Skin epidermis (tissue), 12 donors: ENCODE results near the gene SORCS2.
"Not testable (repeated sequence)": the region's sequence is repeated elsewhere in the genome, so short reads cannot be mapped to it uniquely, and the experiment has no call there.

Experiments
- H3K27ac ChIP-seq, 21 experiments: fragments of 200-600 bp; sonication (generic) in 11 of 21; one replicate each; pipeline ENCODE4 v1.5.0; 2020; ENCODE audit warnings: mild to moderate bottlenecking in 3 of 21, inconsistent platforms in 2 of 21, moderate library complexity in 2 of 21
- H3K4me3 ChIP-seq, 7 experiments: fragments of 200-600 bp; sonication (generic) in 2 of 7; one replicate each; pipeline ENCODE4 v1.5.0; 2020; ENCODE audit warnings: inconsistent platforms in 2 of 7, mild to moderate bottlenecking in 2 of 7, moderate library complexity in 1 of 7

Gene SORCS2

GRCh38 chr4:7436256-7436655 lies 243.9 kb downstream of the SORCS2 start:
- no peak overlapping the region for H3K4me3 ChIP-seq
- H3K27ac ChIP-seq, result no peak overlapping the region

- H3K27ac ChIP-seq, result no peak overlapping the region
- H3K4me3 ChIP-seq, result no peak overlapping the region
Observed at GRCh38 chr4:7439699-7440098, 247.4 kb downstream of the SORCS2 start.

GRCh38 chr4:7441201-7441600 lies 248.9 kb downstream of the SORCS2 start:
- H3K27ac ChIP-seq, result peak overlapping the region in 1 of 21 experiments; percentile 29
- no peak overlapping the region for H3K4me3 ChIP-seq

- no peak overlapping the region for H3K27ac ChIP-seq
- H3K4me3 ChIP-seq, result no peak overlapping the region
Observed at GRCh38 chr4:7442574-7443162, 250.3 kb downstream of the SORCS2 start.

- no peak overlapping the region for H3K4me3 ChIP-seq
Observed at GRCh38 chr4:7444314-7444713, 252.0 kb downstream of the SORCS2 start.

GRCh38 chr4:7444731-7445130 lies 252.4 kb downstream of the SORCS2 start:
- H3K4me3 ChIP-seq, result no peak overlapping the region
- H3K27ac ChIP-seq, result no peak overlapping the region

More at GRCh38 chr4:7444314-7444713, 252.0 kb downstream of the SORCS2 start:
- H3K27ac ChIP-seq, result no peak overlapping the region

- no peak overlapping the region for H3K27ac ChIP-seq
Observed at GRCh38 chr4:7447236-7447635, 254.9 kb downstream of the SORCS2 start.

GRCh38 chr4:7448036-7448435 lies 255.7 kb downstream of the SORCS2 start:
- no peak overlapping the region for H3K4me3 ChIP-seq
- no peak overlapping the region for H3K27ac ChIP-seq

More at GRCh38 chr4:7447236-7447635, 254.9 kb downstream of the SORCS2 start:
- H3K4me3 ChIP-seq, result no peak overlapping the region

- H3K27ac ChIP-seq, result no peak overlapping the region
- no peak overlapping the region for H3K4me3 ChIP-seq
Observed at GRCh38 chr4:7450775-7451433, 258.6 kb downstream of the SORCS2 start.

- no peak overlapping the region for H3K4me3 ChIP-seq
- no peak overlapping the region for H3K27ac ChIP-seq
Observed at GRCh38 chr4:7451434-7451789, 259.1 kb downstream of the SORCS2 start.

GRCh38 chr4:7451800-7452199 lies 259.5 kb downstream of the SORCS2 start:
- Histone ChIP-seq H3K4me3 (no peak overlapping the region), H3K27ac (no peak overlapping the region)

- not testable (repeated sequence) for H3K27ac ChIP-seq, H3K4me3 ChIP-seq
Observed at GRCh38 chr4:7452802-7453201, 260.5 kb downstream of the SORCS2 start.

GRCh38 chr4:7457201-7458065 lies 265.1 kb downstream of the SORCS2 start:
- no peak overlapping the region for H3K27ac ChIP-seq
- H3K4me3 ChIP-seq, result no peak overlapping the region

GRCh38 chr4:7458066-7458425 lies 265.7 kb downstream of the SORCS2 start:
- no peak overlapping the region for H3K27ac ChIP-seq
- no peak overlapping the region for H3K4me3 ChIP-seq

GRCh38 chr4:7458477-7458876 lies 266.1 kb downstream of the SORCS2 start:
- no peak overlapping the region for H3K27ac ChIP-seq

GRCh38 chr4:7459471-7459870 lies 267.1 kb downstream of the SORCS2 start:
- H3K27ac ChIP-seq, result no peak overlapping the region
- H3K4me3 ChIP-seq, result no peak overlapping the region

More at GRCh38 chr4:7458477-7458876, 266.1 kb downstream of the SORCS2 start:
- no peak overlapping the region for H3K4me3 ChIP-seq

- Histone ChIP-seq H3K4me3 (no peak overlapping the region), H3K27ac (no peak overlapping the region)
Observed at GRCh38 chr4:7460566-7460965, 268.2 kb downstream of the SORCS2 start.

- no peak overlapping the region for H3K4me3 ChIP-seq
- no peak overlapping the region for H3K27ac ChIP-seq
Observed at GRCh38 chr4:7461230-7461629, 268.9 kb downstream of the SORCS2 start.

GRCh38 chr4:7462509-7462971 lies 270.2 kb downstream of the SORCS2 start:
- no peak overlapping the region for H3K4me3 ChIP-seq

GRCh38 chr4:7463566-7464258 lies 271.4 kb downstream of the SORCS2 start:
- H3K27ac ChIP-seq, result no peak overlapping the region
- H3K4me3 ChIP-seq, result no peak overlapping the region

More at GRCh38 chr4:7462509-7462971, 270.2 kb downstream of the SORCS2 start:
- no peak overlapping the region for H3K27ac ChIP-seq
